ENCODE results near the gene DOHH. TPM values are rescaled to one million over a fixed set of nuclear protein-coding genes. Genes with fewer than 3 reads are reported as not detected.

Gene DOHH
- total and polyA plus RNA-seq, 4 donors: 1.4 to 12.0 (median 9.2) TPM

DNA sequence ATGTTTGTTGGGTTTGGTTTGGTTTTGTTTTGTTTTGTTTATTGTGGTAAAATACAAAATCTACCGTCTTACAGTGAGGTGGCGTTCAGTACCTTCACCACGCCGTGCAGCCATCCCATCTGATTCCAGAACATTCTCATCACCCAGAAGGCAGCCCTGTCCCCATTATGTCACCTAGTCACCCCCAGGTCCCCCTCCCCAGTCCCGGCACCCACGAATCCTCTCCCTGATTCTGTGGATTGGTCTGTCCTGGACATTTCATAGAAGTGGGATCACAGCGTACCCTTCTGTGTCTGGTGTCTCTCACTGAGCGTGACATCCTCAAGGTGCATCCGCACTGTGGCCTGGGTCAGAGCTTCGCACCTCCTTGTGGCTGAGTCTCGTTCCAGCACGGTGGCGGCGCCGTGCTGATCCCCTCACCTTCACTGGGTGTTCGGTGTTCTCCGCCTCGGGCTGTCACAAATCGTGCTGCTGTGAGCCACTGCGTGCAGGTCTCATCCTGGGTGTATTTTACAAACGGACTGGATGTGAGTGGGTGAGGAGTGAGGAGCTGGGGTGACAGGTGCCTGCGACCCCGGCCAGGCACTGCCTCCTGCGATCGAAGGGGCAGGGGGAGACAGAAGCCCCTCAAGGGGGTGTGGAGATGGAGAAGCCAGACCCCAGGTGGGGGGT is 37.9 kb upstream of the DOHH start:
- H3K27ac ChIP-seq (ENCODE audit: low read depth in 1 of 2, low read length in 2 of 2): no peak overlapping the region
- H3K36me3 ChIP-seq (ENCODE audit: control insufficient read depth in 4 of 4, insufficient read depth in 3 of 4, low read depth in 1 of 4, low read length in 3 of 4): peaks cover 4 to 34% (median 11%) of the 10 kb centered on the region in 4 donors
- no peak overlapping the region for H3K9ac ChIP-seq (ENCODE audit: low read depth in 1 of 2, low read length in 2 of 2)
- H3K27me3 ChIP-seq (ENCODE audit: control insufficient read depth in 4 of 4, insufficient read depth in 4 of 4, low read length in 3 of 4): no peaks in the 10 kb centered on the region
- TF ChIP-seq, protein P1, sequence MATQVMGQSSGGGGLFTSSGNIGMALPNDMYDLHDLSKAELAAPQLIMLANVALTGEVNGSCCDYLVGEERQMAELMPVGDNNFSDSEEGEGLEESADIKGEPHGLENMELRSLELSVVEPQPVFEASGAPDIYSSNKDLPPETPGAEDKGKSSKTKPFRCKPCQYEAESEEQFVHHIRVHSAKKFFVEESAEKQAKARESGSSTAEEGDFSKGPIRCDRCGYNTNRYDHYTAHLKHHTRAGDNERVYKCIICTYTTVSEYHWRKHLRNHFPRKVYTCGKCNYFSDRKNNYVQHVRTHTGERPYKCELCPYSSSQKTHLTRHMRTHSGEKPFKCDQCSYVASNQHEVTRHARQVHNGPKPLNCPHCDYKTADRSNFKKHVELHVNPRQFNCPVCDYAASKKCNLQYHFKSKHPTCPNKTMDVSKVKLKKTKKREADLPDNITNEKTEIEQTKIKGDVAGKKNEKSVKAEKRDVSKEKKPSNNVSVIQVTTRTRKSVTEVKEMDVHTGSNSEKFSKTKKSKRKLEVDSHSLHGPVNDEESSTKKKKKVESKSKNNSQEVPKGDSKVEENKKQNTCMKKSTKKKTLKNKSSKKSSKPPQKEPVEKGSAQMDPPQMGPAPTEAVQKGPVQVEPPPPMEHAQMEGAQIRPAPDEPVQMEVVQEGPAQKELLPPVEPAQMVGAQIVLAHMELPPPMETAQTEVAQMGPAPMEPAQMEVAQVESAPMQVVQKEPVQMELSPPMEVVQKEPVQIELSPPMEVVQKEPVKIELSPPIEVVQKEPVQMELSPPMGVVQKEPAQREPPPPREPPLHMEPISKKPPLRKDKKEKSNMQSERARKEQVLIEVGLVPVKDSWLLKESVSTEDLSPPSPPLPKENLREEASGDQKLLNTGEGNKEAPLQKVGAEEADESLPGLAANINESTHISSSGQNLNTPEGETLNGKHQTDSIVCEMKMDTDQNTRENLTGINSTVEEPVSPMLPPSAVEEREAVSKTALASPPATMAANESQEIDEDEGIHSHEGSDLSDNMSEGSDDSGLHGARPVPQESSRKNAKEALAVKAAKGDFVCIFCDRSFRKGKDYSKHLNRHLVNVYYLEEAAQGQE (IDR thresholded peaks at IDR 0.05): no peak
- TF ChIP-seq FOXA1 (IDR thresholded peaks at IDR 0.05) (no peak), JUND (IDR thresholded peaks at IDR 0.05) (no peak), YY1 (IDR thresholded peaks at IDR 0.05) (no peak), SP1 (IDR thresholded peaks at IDR 0.05) (no peak), HNF4G (IDR thresholded peaks at IDR 0.05) (no peak), TAF1 (conservative IDR thresholded peaks at IDR 0.05) (no peak), FOXA2 (IDR thresholded peaks at IDR 0.05) (no peak), EGR1 (IDR thresholded peaks at IDR 0.05; ENCODE audit: low read depth in 2 of 2) (no peak), RAD21 (IDR thresholded peaks at IDR 0.05) (no peak), HNF4A (conservative IDR thresholded peaks at IDR 0.05) (no peak), NR2F2 (IDR thresholded peaks at IDR 0.05) (no peak)
- TF ChIP-seq, protein P2, sequence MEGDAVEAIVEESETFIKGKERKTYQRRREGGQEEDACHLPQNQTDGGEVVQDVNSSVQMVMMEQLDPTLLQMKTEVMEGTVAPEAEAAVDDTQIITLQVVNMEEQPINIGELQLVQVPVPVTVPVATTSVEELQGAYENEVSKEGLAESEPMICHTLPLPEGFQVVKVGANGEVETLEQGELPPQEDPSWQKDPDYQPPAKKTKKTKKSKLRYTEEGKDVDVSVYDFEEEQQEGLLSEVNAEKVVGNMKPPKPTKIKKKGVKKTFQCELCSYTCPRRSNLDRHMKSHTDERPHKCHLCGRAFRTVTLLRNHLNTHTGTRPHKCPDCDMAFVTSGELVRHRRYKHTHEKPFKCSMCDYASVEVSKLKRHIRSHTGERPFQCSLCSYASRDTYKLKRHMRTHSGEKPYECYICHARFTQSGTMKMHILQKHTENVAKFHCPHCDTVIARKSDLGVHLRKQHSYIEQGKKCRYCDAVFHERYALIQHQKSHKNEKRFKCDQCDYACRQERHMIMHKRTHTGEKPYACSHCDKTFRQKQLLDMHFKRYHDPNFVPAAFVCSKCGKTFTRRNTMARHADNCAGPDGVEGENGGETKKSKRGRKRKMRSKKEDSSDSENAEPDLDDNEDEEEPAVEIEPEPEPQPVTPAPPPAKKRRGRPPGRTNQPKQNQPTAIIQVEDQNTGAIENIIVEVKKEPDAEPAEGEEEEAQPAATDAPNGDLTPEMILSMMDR (IDR thresholded peaks at IDR 0.05; ENCODE audit: low read depth, low read length, missing input control): no peak
- TF ChIP-seq, protein P3, sequence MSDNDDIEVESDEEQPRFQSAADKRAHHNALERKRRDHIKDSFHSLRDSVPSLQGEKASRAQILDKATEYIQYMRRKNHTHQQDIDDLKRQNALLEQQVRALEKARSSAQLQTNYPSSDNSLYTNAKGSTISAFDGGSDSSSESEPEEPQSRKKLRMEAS (IDR thresholded peaks at IDR 0.05): no peak
- TF ChIP-seq, protein P4, sequence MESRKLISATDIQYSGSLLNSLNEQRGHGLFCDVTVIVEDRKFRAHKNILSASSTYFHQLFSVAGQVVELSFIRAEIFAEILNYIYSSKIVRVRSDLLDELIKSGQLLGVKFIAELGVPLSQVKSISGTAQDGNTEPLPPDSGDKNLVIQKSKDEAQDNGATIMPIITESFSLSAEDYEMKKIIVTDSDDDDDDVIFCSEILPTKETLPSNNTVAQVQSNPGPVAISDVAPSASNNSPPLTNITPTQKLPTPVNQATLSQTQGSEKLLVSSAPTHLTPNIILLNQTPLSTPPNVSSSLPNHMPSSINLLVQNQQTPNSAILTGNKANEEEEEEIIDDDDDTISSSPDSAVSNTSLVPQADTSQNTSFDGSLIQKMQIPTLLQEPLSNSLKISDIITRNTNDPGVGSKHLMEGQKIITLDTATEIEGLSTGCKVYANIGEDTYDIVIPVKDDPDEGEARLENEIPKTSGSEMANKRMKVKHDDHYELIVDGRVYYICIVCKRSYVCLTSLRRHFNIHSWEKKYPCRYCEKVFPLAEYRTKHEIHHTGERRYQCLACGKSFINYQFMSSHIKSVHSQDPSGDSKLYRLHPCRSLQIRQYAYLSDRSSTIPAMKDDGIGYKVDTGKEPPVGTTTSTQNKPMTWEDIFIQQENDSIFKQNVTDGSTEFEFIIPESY (IDR thresholded peaks at IDR 0.05): no peak
- TF ChIP-seq, protein P5, sequence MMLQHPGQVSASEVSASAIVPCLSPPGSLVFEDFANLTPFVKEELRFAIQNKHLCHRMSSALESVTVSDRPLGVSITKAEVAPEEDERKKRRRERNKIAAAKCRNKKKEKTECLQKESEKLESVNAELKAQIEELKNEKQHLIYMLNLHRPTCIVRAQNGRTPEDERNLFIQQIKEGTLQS (IDR thresholded peaks at IDR 0.05): no peak
- no peaks in the 10 kb centered on the region for H3K9me3 ChIP-seq (ENCODE audit: control insufficient read depth in 4 of 4, low read length in 3 of 4)
- no peak for DNase-seq (ENCODE audit: low spot score)
- H3K4me1 ChIP-seq (ENCODE audit: control insufficient read depth in 4 of 4, insufficient read depth in 4 of 4, low read length in 3 of 4): no peaks in the 10 kb centered on the region
- WGBS: 87% methylated on average over 25 of the region's 25 CpGs
- H3K4me3 ChIP-seq (ENCODE audit: low read depth in 1 of 3, low read length in 3 of 3): no peak overlapping the region

All from liver (tissue), 9 donors.